ENCODE measurements around the gene SNAI3. TPM values are rescaled to one million over a fixed set of nuclear protein-coding genes. Genes with fewer than 3 reads are reported as not detected.

SNAI3 gene
- polyA plus RNA-seq, 1 donor from 2014 or later = 12.3 TPM

DNA sequence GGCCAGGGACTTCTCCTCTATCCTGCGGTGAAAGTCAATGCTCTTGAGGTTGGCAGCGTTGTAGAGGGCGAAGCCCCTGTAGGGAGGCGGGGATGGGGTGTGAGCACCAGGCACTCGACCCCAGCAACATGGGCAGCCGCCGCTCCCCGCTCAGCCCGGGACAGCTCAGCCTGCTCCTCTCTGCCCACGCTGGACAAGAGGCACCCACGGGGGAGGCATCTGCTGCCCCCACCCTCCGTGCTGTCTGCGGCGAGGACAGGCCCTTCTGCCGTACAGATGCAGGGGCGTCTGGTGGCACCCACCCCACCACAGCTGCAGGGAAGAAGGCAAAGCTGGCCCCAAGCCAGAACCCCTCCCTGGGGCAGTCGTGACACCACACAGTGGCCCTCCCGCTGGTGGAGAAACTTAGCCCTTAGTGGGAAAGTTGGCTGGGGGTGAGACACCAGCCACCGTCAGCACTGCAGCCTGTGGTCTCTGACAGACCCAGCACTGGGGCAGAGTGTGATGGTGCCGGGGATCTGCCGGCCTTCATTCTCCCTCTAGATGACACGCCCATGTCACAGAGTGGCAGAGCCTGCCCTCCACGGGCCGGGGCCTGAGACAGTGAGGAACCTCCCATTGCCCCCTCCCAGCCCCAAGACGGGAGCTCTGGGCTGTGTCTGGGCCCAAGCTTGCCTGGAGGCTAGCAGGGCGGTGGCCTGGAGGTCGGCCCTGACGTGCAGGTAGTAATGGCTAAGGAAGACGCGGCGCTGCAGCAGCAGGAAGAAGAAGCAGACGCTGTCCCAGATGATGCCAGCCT, 39.5 kb upstream of the SNAI3 start:
- H3K9me3 Mint-ChIP-seq = no peaks in the 10 kb centered on the region
- no peaks in the 10 kb centered on the region for H3K36me3 Mint-ChIP-seq
- peaks cover 0 to 2% (median 0%) of the 10 kb centered on the region in 3 donors for H3K4me1 Mint-ChIP-seq
- H3K27ac Mint-ChIP-seq = no peak overlapping the region
- no peaks in the 10 kb centered on the region for H3K27me3 Mint-ChIP-seq
- H3K4me3 Mint-ChIP-seq = no peak overlapping the region

DNA sequence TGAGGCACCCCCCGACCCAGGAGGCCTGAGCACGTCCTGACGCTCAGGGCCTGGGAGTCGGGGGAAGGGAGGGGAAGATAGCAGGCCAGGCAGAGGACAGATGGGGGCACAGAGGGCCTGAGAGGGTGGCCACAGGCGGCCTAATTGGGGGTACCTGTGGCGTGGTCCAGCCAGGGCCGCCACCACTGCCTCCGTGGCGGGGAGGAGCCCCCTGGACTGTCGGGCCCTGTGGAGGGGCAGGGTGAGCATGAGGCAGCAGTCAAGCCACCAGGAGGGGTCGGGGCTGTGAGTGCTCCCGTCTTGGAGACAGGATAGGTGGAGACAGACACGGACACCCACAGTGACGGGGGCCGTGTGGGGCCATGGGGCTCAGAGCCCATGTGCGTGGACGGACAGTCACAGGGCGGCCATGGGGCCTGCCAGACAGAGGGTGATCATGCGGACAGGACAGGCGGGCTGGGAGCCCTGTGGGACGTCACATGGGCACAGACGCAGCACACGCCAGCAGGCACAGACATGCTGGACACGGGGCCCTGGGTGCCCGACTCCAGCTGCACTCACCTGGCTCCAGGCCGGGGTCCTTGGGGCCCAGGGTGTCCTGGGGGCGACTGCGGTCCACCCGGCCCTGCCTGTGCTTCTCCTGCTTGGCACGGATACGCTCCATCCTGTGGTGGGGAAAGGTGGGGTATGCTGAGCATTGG, 38.7 kb upstream of the SNAI3 start:
- H3K36me3 Mint-ChIP-seq = no peaks in the 10 kb centered on the region
- no peak overlapping the region for H3K27ac Mint-ChIP-seq

DNA sequence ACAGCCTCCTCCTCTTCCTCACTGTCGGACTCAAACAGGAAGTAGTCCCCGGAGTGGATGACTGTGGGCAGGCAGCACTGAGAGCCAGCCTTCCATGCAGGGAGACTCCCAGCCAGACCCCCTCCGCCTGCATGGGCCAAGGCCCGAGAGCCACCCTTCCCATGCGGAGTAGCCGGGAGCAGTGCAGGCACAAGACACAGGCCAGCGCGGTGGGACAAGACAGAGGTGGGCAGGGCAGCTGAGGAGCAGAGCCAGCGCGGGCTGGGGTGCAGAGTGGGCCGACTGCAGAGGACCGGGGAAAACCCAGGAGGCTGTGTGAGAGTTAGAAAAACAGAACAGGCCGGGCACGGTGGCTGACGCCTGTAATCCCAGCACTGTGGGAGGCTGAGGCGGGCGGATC, 37.6 kb upstream of the SNAI3 start:
- Mint-ChIP-seq H3K27me3 (no peaks in the 10 kb centered on the region), H3K27ac (no peak overlapping the region), H3K4me3 (peak overlapping the region in 1 of 4 donors; percentile 28), H3K9me3 (no peaks in the 10 kb centered on the region), H3K36me3 (no peaks in the 10 kb centered on the region), H3K4me1 (peaks cover 0 to 2% (median 0%) of the 10 kb centered on the region in 3 donors)

More for the DNA sequence above, 38.7 kb upstream of the SNAI3 start:
- Mint-ChIP-seq H3K4me3 (no peak overlapping the region), H3K9me3 (no peaks in the 10 kb centered on the region), H3K4me1 (peaks cover 0 to 2% (median 0%) of the 10 kb centered on the region in 3 donors), H3K27me3 (no peaks in the 10 kb centered on the region)

DNA sequence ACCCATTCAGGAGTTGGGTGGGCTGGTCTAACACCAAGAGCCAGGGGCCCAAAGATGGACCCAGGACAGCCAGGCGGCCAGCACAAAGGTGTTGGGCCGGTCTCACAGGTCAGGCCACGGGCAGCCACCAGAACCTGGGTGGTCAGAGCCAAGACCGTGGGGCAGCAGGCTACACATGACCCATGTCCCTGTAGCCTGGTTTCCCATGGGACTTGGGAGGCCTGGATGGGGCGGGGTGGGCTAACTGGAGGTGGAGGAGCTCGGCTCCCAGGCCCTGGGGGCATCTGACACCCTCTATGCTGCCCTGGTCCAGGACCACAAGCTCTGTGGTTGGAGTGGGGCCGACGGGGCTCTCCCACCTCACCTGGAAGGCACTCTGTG, 37.2 kb upstream of the SNAI3 start:
- H3K27ac Mint-ChIP-seq = no peak overlapping the region
- H3K27me3 Mint-ChIP-seq = no peaks in the 10 kb centered on the region
- no peaks in the 10 kb centered on the region for H3K9me3 Mint-ChIP-seq
- no peaks in the 10 kb centered on the region for H3K36me3 Mint-ChIP-seq
- H3K4me3 Mint-ChIP-seq = peak overlapping the region in 1 of 4 donors; percentile 28
- peaks cover 0 to 2% (median 0%) of the 10 kb centered on the region in 3 donors for H3K4me1 Mint-ChIP-seq

DNA sequence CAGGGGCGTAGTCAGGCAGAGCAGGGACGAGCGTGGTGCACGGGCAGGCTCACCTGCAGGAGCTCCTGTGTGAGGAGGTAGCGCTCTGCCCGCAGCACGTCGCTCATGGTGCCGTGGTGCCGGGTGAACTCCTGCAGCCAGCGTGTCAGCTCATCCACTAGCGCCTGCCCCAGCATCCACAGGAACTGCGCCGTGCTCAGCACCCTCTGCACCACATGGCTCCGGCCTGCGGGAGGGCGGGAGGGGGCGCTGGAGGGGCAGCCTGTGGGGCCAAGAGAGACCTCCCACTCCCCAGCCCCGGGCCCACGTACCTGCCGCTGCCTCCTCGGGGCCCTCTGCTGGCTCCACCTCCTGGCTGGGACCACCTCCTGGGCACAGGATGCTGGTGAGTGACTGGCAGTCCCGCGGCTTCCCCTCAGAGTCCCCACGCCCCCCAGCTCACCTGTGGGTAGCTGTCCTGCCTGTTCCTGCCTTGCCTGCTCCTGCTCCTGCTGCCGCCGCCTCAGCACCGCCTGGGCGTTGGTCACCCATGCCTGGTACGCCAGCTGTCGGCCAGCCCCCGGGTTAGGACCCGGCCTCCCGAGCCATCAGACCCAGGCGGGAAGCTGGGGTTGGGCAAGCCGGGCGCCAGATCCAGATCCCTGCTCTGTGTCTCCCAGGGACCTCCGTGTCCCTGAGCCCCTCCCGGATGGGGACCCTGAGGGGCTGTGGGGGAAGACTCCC, 36.6 kb upstream of the SNAI3 start:
- no peak overlapping the region for H3K27ac Mint-ChIP-seq
- H3K36me3 Mint-ChIP-seq = no peaks in the 10 kb centered on the region
- H3K27me3 Mint-ChIP-seq = no peaks in the 10 kb centered on the region
- no peak overlapping the region for H3K4me3 Mint-ChIP-seq
- H3K4me1 Mint-ChIP-seq = peaks cover 0 to 2% (median 0%) of the 10 kb centered on the region in 3 donors
- no peaks in the 10 kb centered on the region for H3K9me3 Mint-ChIP-seq

DNA sequence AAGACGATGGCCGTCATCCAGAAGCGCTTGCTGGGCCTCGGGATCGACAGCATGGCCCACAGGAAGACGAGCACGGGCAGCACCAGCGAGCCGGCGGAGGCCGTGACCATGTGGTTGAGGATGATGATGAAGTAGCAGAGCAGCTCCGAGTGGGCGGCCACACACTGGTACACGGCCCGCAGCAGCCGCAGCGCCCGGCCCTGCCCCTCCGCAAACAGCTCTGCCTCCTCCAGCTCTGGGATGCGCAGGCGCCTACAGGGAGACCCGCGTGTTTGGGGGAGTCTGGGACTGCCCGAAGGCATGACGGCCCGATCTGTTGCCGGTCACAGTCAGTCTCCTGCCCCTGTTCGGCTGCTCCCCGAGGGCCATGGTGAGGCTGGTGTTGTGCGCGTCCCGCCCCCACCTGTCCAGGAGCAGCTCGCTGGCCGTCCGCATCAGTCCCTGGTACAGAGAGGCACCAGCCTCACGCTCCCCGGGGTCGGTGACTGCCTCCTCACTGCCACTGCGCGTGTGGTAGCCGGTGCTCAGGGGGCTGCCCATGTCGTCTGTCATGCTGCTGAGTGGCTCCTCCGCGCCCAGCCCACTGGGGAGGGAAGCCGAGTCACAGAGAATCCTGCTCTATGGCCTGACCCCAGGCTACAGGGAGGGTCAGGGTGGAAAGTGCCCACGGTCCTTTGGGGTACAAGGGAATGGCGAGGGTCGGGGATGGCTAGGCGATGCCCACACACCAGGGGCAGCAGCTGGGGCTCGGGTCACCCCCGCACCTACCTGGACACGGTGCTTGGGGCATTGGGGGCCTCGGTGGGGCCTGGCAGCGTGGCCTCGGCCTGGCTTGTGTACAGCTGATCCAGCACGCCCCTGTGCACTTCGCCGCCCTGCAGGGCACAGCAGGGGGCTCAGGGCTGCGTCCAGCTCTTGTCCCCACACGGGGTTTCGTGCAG, 35.8 kb upstream of the SNAI3 start:
- no peak overlapping the region for H3K27ac Mint-ChIP-seq
- H3K4me1 Mint-ChIP-seq = peaks cover 0 to 2% (median 0%) of the 10 kb centered on the region in 3 donors
- H3K9me3 Mint-ChIP-seq = no peaks in the 10 kb centered on the region
- no peak overlapping the region for H3K4me3 Mint-ChIP-seq
- no peaks in the 10 kb centered on the region for H3K36me3 Mint-ChIP-seq
- H3K27me3 Mint-ChIP-seq = no peaks in the 10 kb centered on the region

DNA sequence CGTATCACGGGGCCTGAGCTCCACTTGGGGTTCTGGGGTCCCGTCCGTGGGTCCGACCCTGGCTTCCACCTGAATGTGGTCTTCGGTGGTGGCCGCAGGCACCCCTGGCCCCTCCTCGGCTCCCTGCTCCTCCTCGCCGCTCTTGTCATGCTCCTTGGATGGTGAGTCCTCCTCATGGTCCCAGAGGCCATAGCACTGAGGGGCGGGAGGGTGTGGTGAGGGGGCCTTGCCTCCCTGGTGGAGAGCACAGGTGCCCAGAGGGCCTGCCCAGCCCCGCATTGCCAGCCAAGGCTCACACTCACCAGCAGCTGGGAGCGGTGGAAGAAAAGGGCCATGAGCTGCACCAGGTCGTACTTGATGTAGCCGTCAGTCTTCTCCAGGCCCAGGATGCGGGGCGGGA, 34.9 kb upstream of the SNAI3 start:
- Mint-ChIP-seq H3K36me3 (no peaks in the 10 kb centered on the region), H3K27ac (no peak overlapping the region), H3K27me3 (no peaks in the 10 kb centered on the region)

DNA sequence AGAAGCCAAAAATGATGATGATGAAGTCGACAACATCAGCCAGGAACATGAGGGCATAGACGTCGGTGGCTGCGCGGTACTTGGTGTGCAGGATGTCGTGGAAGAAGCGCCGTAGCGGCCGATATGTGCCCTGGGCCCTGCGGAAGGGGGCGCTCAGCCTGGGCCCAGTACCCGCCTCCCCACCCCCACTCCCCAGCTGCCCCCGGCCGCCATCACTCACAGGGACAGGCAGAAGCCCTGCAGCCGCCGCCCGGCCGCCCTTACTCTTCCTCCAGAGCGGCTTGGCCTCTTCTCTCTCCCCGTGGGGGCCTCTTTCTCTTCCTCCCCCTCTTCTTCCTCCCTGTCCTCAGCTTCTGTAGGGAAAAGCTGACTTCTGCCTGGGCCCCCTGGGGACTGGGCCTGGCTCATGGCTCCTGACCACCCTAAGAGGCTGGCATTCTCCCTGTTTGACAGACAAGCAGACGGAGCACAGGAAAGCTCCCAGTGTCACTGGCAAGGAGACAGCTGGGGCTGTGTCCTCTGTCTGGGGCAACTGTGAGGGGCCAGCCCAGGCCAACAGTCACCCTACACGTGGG, 34.2 kb upstream of the SNAI3 start:
- H3K27ac Mint-ChIP-seq = no peak overlapping the region
- no peaks in the 10 kb centered on the region for H3K4me1 Mint-ChIP-seq
- no peaks in the 10 kb centered on the region for H3K36me3 Mint-ChIP-seq
- no peaks in the 10 kb centered on the region for H3K27me3 Mint-ChIP-seq
- H3K4me3 Mint-ChIP-seq = no peak overlapping the region
- H3K9me3 Mint-ChIP-seq = no peaks in the 10 kb centered on the region

More for the DNA sequence above, 34.9 kb upstream of the SNAI3 start:
- H3K4me1 Mint-ChIP-seq = no peaks in the 10 kb centered on the region
- H3K9me3 Mint-ChIP-seq = no peaks in the 10 kb centered on the region
- no peak overlapping the region for H3K4me3 Mint-ChIP-seq

DNA sequence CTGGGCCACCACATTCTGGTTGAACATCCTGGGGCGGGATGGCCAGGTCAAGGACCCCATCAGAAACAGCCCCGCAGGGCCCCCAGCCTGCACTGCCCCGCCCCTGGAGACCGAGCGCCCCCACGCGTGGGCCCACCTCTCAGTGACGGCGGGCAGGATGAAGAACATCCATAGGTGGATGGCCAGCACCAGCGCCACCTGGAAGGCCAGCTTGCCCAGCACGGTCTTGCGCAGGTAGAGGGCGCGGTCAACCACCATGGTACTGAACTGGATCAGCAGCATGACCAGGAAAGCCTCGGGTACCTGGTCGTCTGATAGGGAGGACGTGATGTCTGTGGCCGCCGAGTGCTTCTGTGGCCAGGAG, 33.6 kb upstream of the SNAI3 start:
- Mint-ChIP-seq H3K36me3 (no peaks in the 10 kb centered on the region), H3K27ac (no peak overlapping the region), H3K4me3 (no peak overlapping the region), H3K4me1 (no peaks in the 10 kb centered on the region), H3K9me3 (no peaks in the 10 kb centered on the region), H3K27me3 (no peaks in the 10 kb centered on the region)

DNA sequence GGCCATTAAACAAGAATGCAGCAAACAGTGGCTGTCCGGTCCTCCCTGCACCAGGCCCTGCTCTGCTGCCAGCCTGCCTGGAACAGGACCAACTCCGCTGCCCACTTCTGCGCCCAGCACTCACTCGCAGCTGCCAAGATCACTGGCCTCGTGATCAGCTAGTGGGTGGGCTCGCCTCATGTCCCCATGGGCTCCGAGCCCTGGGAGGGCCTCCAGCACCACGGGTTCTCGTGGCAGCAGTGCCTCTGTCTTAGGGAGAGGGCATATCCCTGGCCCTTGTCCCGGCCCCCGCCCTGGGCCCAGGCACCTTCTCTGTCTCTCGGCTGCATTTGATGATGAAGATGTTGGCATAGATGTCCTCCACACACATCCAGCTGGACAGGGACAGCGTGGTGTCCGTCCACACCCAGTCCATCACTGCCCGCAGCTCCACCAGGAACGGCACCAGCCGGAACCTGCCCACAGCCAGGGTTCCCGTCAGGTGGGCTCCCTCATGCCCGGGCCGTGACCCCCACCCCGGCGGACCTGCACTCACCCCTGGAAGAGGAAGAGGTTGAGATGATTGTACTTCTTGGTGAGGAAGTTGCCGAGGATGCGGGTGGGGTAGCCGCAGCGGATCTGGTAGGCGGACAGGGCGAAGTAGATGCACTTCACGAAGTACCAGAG, 33.1 kb upstream of the SNAI3 start:
- H3K27me3 Mint-ChIP-seq = no peaks in the 10 kb centered on the region
- no peak overlapping the region for H3K27ac Mint-ChIP-seq
- H3K4me3 Mint-ChIP-seq = no peak overlapping the region
- no peaks in the 10 kb centered on the region for H3K4me1 Mint-ChIP-seq
- H3K9me3 Mint-ChIP-seq = no peaks in the 10 kb centered on the region
- H3K36me3 Mint-ChIP-seq = no peaks in the 10 kb centered on the region

DNA sequence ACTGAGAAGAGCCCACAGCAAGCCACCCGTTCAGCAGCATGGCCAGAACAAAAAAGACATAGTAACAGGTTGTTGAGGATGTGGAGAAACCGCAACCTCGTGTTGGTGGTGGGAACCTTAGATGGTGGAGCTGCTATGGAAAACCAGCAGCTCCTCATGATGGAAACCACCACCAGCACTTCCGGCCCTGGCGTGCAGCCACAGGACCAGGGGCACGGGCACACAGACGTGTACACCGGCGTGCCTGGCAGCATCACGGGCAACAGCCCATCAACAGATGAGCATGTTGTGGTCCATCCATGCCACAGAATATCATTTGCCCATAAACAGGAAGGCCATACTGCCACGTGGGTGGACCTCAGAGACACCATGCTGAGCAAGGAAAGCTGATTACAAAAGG, 31.9 kb upstream of the SNAI3 start:
- Mint-ChIP-seq H3K27me3 (no peaks in the 10 kb centered on the region), H3K4me3 (peak overlapping the region in 1 of 4 donors; percentile 26), H3K27ac (peak overlapping the region in 1 of 3 donors; percentile 42), H3K9me3 (no peaks in the 10 kb centered on the region), H3K36me3 (no peaks in the 10 kb centered on the region), H3K4me1 (no peaks in the 10 kb centered on the region)

DNA sequence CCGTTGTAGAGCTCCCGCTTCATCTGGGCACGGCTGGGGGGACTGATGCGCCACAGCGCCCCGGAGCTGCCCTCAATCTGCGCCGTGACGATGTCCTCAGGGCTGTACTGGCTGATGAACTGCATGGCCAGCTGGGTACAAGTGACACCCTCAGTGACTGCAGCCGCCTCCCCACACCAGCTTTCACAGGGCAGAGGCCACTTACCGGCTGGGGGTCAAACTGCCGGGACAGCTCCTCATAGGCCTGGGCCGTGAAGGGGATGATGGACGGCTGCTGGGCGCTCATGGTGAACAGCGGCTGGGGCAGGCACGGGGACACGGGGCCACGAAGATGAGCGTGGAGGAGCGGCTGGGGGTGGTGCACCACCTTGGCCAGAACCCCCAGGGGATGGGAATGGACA, 30.3 kb upstream of the SNAI3 start:
- Mint-ChIP-seq H3K4me1 (no peaks in the 10 kb centered on the region), H3K4me3 (no peak overlapping the region), H3K9me3 (no peaks in the 10 kb centered on the region), H3K36me3 (no peaks in the 10 kb centered on the region), H3K27ac (no peak overlapping the region), H3K27me3 (no peaks in the 10 kb centered on the region)

DNA sequence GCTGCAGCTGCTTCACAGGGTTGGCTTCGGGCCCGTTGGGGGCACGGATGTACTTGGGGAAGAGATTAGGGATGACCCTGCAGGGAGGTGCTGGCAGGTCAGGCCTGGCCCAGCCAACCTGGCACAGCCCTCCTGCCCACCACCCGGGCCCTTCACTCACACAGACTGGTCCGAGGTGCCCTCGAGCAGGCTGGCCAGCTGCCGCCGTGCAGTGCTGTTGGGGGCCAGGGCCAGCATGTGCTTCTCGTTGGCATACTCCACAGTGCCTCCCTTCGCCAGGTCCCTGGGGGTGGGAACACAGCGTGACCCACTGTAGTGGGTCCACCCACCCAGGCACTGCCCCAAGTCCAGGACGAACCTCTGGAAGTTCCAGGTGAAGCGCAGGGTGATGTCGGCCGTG, 29.9 kb upstream of the SNAI3 start:
- Mint-ChIP-seq H3K9me3 (no peaks in the 10 kb centered on the region), H3K4me1 (no peaks in the 10 kb centered on the region), H3K4me3 (no peak overlapping the region), H3K27me3 (no peaks in the 10 kb centered on the region), H3K36me3 (no peaks in the 10 kb centered on the region), H3K27ac (no peak overlapping the region)

Measured in IgD-negative memory B cell (primary cell).